Activated T-cell treated with anti-CD3 and anti-CD28 coated beads, Interleukin-2, amount 50 U/mL, for 4 hours (primary cell): ENCODE measurements around the gene SPATA32. TPM values are rescaled to one million over a fixed set of nuclear protein-coding genes. Genes with fewer than 3 reads are reported as not detected.
A peak's percentile ranks its signal among the peaks of the same experiment; 100 is the strongest.

Source experiments
- ATAC-seq, 2 donors: fragments of 200-7000 bp; cut with Tn5 transposase; one replicate each; pipeline ENCODE4 v1.10.0; 2021
- DNase-seq: peaks from one replicate; pipeline ENCODE4 v3.0.0-alpha.2; 2020
- H3K27me3 Mint-ChIP-seq: one replicate; pipeline ENCODE4 v1.8.0; 2021; ENCODE audit warnings: low read depth, mixed read lengths
- H3K36me3 Mint-ChIP-seq: one replicate; pipeline ENCODE4 v1.8.0; 2022; ENCODE audit warnings: mixed read lengths; ENCODE audit not compliant: insufficient read depth
- H3K4me1 Mint-ChIP-seq: one replicate; pipeline ENCODE4 v1.8.0; 2021; ENCODE audit warnings: low read depth, mixed read lengths
- H3K4me3 Mint-ChIP-seq: one replicate; pipeline ENCODE4 v1.8.0; 2021; ENCODE audit warnings: mild to moderate bottlenecking, moderate library complexity, mixed read lengths
- H3K9me3 Mint-ChIP-seq: one replicate; pipeline ENCODE4 v1.8.0; 2021; ENCODE audit warnings: mixed read lengths
- total RNA-seq, 3 donors: library from RNA; stranded (reverse); gene quantifications; one replicate each; pipeline ENCODE4 v1.2.1, GENCODE V29; 2021

The SPATA32 gene
- total RNA-seq, 3 donors from 2014 or later = 0.25 to 0.63 (median 0.27) TPM

GRCh38 chr17:45227101-45227925, 34.6 kb downstream of the SPATA32 start:
- peak overlapping the region; percentile 96 for H3K4me3 Mint-ChIP-seq
- H3K36me3 Mint-ChIP-seq = peaks cover 3% of the 10 kb centered on the region

GRCh38 chr17:45226576-45226975, 35.3 kb downstream of the SPATA32 start:
- peaks cover 78% of the 10 kb centered on the region for H3K4me1 Mint-ChIP-seq
- H3K4me3 Mint-ChIP-seq = peak overlapping the region; percentile 96
- DNase-seq (no peak), ATAC-seq (no peak)
- no peaks in the 10 kb centered on the region for H3K36me3 Mint-ChIP-seq
- H3K27me3 Mint-ChIP-seq = no peaks in the 10 kb centered on the region
- H3K9me3 Mint-ChIP-seq = no peaks in the 10 kb centered on the region

More at GRCh38 chr17:45227101-45227925, 34.6 kb downstream of the SPATA32 start:
- peaks cover 85% of the 10 kb centered on the region for H3K4me1 Mint-ChIP-seq
- no peak for ATAC-seq
- no peak for DNase-seq
- no peaks in the 10 kb centered on the region for H3K27me3 Mint-ChIP-seq
- H3K9me3 Mint-ChIP-seq = no peaks in the 10 kb centered on the region

- H3K4me3 Mint-ChIP-seq = peak overlapping the region; percentile 96
- H3K36me3 Mint-ChIP-seq = no peaks in the 10 kb centered on the region
- ATAC-seq (peak; percentile 57 to 62), DNase-seq (peak; percentile 95)
- H3K4me1 Mint-ChIP-seq = peaks cover 72% of the 10 kb centered on the region
- no peaks in the 10 kb centered on the region for H3K9me3 Mint-ChIP-seq
- H3K27me3 Mint-ChIP-seq = no peaks in the 10 kb centered on the region
Measured at GRCh38 chr17:45225964-45226530, 35.8 kb downstream of the SPATA32 start.

GRCh38 chr17:45225051-45225700, 36.7 kb downstream of the SPATA32 start:
- Mint-ChIP-seq H3K36me3 (no peaks in the 10 kb centered on the region), H3K4me3 (peak overlapping the region; percentile 96), H3K27me3 (no peaks in the 10 kb centered on the region), H3K4me1 (peaks cover 73% of the 10 kb centered on the region), H3K9me3 (no peaks in the 10 kb centered on the region)
- ATAC-seq (no peak), DNase-seq (peak; percentile 62)

- H3K27me3 Mint-ChIP-seq = no peaks in the 10 kb centered on the region
- no peaks in the 10 kb centered on the region for H3K36me3 Mint-ChIP-seq
- peaks cover 73% of the 10 kb centered on the region for H3K4me1 Mint-ChIP-seq
- DNase-seq = no peak
- no peaks in the 10 kb centered on the region for H3K9me3 Mint-ChIP-seq
- peak overlapping the region; percentile 96 for H3K4me3 Mint-ChIP-seq
- ATAC-seq = no peak
Measured at GRCh38 chr17:45224671-45225050, 37.2 kb downstream of the SPATA32 start.

GRCh38 chr17:45223539-45224528, 38.1 kb downstream of the SPATA32 start:
- DNase-seq = peak; percentile 50
- Mint-ChIP-seq H3K36me3 (peaks cover 2% of the 10 kb centered on the region), H3K4me1 (peaks cover 73% of the 10 kb centered on the region), H3K4me3 (peak overlapping the region; percentile 96), H3K27me3 (no peaks in the 10 kb centered on the region), H3K9me3 (no peaks in the 10 kb centered on the region)
- peak; percentile 53 to 55 for ATAC-seq

- DNase-seq = no peak
- peaks cover 4% of the 10 kb centered on the region for H3K36me3 Mint-ChIP-seq
- no peak for ATAC-seq
- no peaks in the 10 kb centered on the region for H3K9me3 Mint-ChIP-seq
- H3K4me1 Mint-ChIP-seq = peaks cover 67% of the 10 kb centered on the region
- H3K4me3 Mint-ChIP-seq = peak overlapping the region; percentile 96
- no peaks in the 10 kb centered on the region for H3K27me3 Mint-ChIP-seq
Measured at GRCh38 chr17:45222996-45223538, 38.8 kb downstream of the SPATA32 start.

GRCh38 chr17:45222289-45222995, 39.5 kb downstream of the SPATA32 start:
- no peaks in the 10 kb centered on the region for H3K27me3 Mint-ChIP-seq
- H3K36me3 Mint-ChIP-seq = peaks cover 4% of the 10 kb centered on the region
- ATAC-seq = peak in 1 of 2 donors; percentile 5
- H3K4me1 Mint-ChIP-seq = peaks cover 62% of the 10 kb centered on the region
- peak; percentile 65 for DNase-seq
- peak overlapping the region; percentile 96 for H3K4me3 Mint-ChIP-seq
- no peaks in the 10 kb centered on the region for H3K9me3 Mint-ChIP-seq

GRCh38 chr17:45222014-45222288, 39.9 kb downstream of the SPATA32 start:
- Mint-ChIP-seq H3K9me3 (no peaks in the 10 kb centered on the region), H3K4me3 (no peak overlapping the region), H3K36me3 (peaks cover 4% of the 10 kb centered on the region), H3K27me3 (no peaks in the 10 kb centered on the region), H3K4me1 (peaks cover 58% of the 10 kb centered on the region)
- DNase-seq (no peak), ATAC-seq (no peak)

- H3K27me3 Mint-ChIP-seq = no peaks in the 10 kb centered on the region
- H3K9me3 Mint-ChIP-seq = no peaks in the 10 kb centered on the region
- H3K4me3 Mint-ChIP-seq = peak within 1 kb of the TSS; percentile 96
- peaks cover 57% of the 10 kb centered on the region for H3K4me1 Mint-ChIP-seq
- ATAC-seq = peak in 1 of 2 donors; percentile 5
- peaks cover 9% of the 10 kb centered on the region for H3K36me3 Mint-ChIP-seq
- DNase-seq = peak; percentile 47
Measured at GRCh38 chr17:45221081-45222013, 40.5 kb downstream of the SPATA32 start, which contains the start of gene FMNL1. Gene FMNL1, plus strand, starts transcription at chr17:45221885. Its CDS starts 240 bp downstream, at chr17:45222125.

- peaks cover 48% of the 10 kb centered on the region for H3K4me1 Mint-ChIP-seq
- DNase-seq = no peak
- ATAC-seq = no peak
- no peaks in the 10 kb centered on the region for H3K9me3 Mint-ChIP-seq
- H3K36me3 Mint-ChIP-seq = peaks cover 11% of the 10 kb centered on the region
- no peaks in the 10 kb centered on the region for H3K27me3 Mint-ChIP-seq
- H3K4me3 Mint-ChIP-seq = peak overlapping the region; percentile 88
Measured at GRCh38 chr17:45220079-45220478, 41.8 kb downstream of the SPATA32 start.

GRCh38 chr17:45218895-45219661, 42.8 kb downstream of the SPATA32 start:
- Mint-ChIP-seq H3K4me1 (peaks cover 39% of the 10 kb centered on the region), H3K9me3 (no peaks in the 10 kb centered on the region), H3K4me3 (peak overlapping the region; percentile 88), H3K27me3 (no peaks in the 10 kb centered on the region), H3K36me3 (peaks cover 11% of the 10 kb centered on the region)
- no peak for ATAC-seq
- peak; percentile 91 for DNase-seq
